ENCODE results near the gene DCP1A. TPM values are rescaled to one million over a fixed set of nuclear protein-coding genes. Genes with fewer than 3 reads are reported as not detected.
"Not testable (repeated sequence)": the region's sequence is repeated elsewhere in the genome, so short reads cannot be mapped to it uniquely, and the experiment has no call there.

Gene DCP1A
- total RNA-seq, 2 experiments from 2014 or later = 32.5 to 34.3 TPM

DNA sequence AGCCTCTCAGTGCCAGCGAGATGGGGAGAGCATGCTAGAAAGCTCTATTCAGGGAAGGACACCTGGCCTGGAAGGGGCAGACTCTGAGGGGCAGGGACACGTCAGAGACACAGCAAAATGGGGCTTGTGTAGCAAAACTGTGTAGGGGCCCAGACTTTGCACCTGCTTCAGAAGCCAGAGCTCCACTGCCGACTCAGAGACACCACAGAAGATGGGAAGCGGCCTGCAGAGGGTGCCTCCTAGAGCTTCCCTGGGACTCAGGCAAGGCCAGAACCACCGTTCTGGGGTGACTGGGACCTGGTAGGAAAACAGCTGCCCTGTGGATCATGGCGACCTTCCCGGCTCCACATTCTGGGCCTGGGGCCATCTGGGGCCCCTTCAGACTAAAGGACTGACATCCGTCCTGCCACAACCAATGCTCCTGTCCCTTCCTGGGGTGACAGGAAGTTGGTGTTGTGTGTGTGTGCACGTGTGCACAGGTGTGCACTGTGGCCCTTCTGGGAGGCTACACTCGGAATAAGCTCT lies 74.1 kb downstream of the DCP1A start:
- H3K9me3 Mint-ChIP-seq = no peaks in the 10 kb centered on the region
- POLR2A ChIA-PET = interaction anchor here (0.7 kb wide), 1 partner anchor 18 kb away, joined by 3 read pairs; the partner anchor contains the start of gene TKT
- H3K4me3 Mint-ChIP-seq = no peak overlapping the region
- no peak for DNase-seq
- no peak for ATAC-seq (ENCODE audit: low read depth)
- H3K36me3 Mint-ChIP-seq = peaks cover 1% of the 10 kb centered on the region
- H3K27me3 Mint-ChIP-seq = no peaks in the 10 kb centered on the region
- no peak overlapping the region for H3K27ac Mint-ChIP-seq
- H3K4me1 Mint-ChIP-seq = peaks cover 19% of the 10 kb centered on the region

DNA sequence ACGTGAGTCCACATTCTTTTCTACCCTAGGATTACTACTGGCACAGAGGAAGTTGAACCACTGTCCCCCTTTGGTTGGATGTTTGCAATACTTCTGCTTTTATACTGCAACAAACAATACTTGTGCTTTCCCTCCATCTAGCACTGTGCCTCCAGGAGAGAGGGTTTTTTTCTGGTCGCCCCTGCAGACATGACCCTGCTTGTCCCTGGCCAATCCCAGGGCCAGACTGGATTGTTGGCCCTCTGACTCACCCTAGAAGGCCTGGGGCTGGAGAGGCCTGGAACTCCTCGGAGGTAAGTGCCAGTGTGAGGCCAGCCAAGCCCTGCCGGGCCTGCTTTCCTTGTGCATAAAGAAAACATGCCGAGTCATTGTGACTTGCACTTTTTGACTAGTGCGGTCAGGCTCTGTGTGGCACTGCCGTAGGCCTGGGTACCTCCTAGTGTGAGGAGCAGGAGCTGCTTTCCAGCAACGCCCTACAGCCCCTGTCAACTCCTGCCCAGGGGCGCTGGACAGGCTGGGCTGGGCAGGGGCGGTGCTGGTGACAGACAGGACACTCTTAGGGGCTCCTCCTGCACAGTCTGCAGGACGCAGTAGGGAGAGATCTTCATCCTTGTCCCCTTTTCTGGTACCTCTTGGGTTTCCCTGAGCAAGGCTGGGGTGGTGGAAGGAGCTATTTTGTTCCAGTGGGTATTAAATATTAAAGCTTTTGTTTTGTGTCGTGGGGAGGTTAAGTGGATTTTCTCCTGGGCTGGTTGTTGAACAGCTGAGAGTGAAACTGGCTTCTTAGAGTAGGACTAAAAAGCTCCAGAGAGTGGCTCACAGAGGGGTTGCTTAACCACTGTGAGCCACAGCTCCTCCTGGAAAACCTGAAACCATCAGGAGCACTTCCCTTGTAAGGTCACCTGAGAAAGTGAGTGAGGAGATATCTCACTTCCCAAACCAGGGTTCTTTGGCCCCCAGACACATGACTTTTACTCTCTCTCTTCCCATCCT lies 77.2 kb downstream of the DCP1A start:
- H3K27ac Mint-ChIP-seq = peak overlapping the region; percentile 11
- H3K27me3 Mint-ChIP-seq = peaks cover 2% of the 10 kb centered on the region
- ATAC-seq (ENCODE audit: low read depth) (peak; percentile 41), DNase-seq (no peak)
- peaks cover 1% of the 10 kb centered on the region for H3K36me3 Mint-ChIP-seq
- H3K4me1 Mint-ChIP-seq = peaks cover 16% of the 10 kb centered on the region
- POLR2A ChIA-PET = interaction anchor here (1.0 kb wide), 2 partner anchors 15 to 16 kb away, joined by 3 read pairs; partner anchors contain the start of gene TKT
- no peaks in the 10 kb centered on the region for H3K9me3 Mint-ChIP-seq
- H3K4me3 Mint-ChIP-seq = no peak overlapping the region

GRCh38 chr3:53269193-53269592 lies 78.2 kb downstream of the DCP1A start:
- DNase-seq; H3K4me3 Mint-ChIP-seq; H3K27ac Mint-ChIP-seq; H3K9me3 Mint-ChIP-seq; POLR2A ChIA-PET; ATAC-seq (ENCODE audit: low read depth); H3K36me3 Mint-ChIP-seq; H3K27me3 Mint-ChIP-seq: not testable (repeated sequence)
- peaks cover 12% of the 10 kb centered on the region for H3K4me1 Mint-ChIP-seq

DNA sequence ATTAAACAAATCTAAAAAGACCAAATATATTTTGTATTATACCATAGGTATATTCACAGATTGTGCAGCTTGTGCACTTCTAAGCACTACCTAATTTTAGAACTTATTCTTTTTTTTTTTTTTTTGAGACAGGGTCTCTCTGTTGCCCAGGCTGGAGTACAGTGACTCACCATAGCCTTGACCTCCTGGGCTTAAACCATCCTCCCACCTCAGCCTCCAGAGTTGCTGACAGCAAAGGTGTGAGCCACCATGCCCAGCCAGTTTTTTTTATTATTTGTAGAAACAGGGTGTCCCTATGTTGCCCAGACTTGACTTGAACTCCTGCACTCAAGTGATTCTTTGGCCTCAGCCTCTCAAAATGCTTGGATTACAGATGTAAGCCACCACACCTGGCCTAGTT lies 79.6 kb downstream of the DCP1A start:
- Mint-ChIP-seq H3K9me3 (no peaks in the 10 kb centered on the region), H3K4me1 (peaks cover 9% of the 10 kb centered on the region), H3K27ac (no peak overlapping the region), H3K27me3 (peaks cover 8% of the 10 kb centered on the region), H3K36me3 (no peaks in the 10 kb centered on the region), H3K4me3 (no peak overlapping the region)
- DNase-seq = no peak
- POLR2A ChIA-PET = interaction anchor here (0.7 to 1.1 kb wide), 2 partner anchors 8 to 98 kb away, joined by 3 read pairs; no protein-coding TSS in a partner anchor
- ATAC-seq (ENCODE audit: low read depth) = no peak

DNA sequence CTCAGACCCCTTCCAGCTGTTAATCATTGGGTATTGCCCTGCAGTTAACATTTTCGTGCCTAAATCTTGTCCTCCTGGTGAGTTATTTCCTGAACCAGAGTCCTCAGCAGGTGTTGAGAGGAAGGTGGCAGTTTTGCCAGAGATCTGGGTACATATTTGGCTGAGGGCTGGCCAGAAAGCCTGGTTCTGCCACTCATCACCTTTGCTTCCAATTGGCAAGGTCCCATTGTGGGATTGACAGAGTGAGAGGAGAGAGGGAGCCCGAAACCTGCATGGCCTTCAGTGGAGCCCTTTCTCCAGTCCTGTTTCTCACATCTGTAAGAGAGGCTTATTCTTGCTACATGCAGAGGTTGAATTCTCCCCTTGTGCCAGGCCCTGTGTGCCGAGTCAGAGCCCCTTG lies 82.6 kb downstream of the DCP1A start:
- DNase-seq (no peak), ATAC-seq (ENCODE audit: low read depth) (no peak)
- Mint-ChIP-seq H3K36me3 (no peaks in the 10 kb centered on the region), H3K4me3 (no peak overlapping the region), H3K27ac (no peak overlapping the region), H3K4me1 (peaks cover 5% of the 10 kb centered on the region), H3K27me3 (peaks cover 12% of the 10 kb centered on the region), H3K9me3 (no peaks in the 10 kb centered on the region)
- POLR2A ChIA-PET = interaction anchor here (1.1 to 1.3 kb wide), 2 partner anchors 10 kb away, joined by 3 read pairs; no protein-coding TSS in a partner anchor

GRCh38 chr3:53263907-53264306 lies 83.4 kb downstream of the DCP1A start:
- Mint-ChIP-seq H3K9me3 (no peaks in the 10 kb centered on the region), H3K4me1 (peaks cover 4% of the 10 kb centered on the region), H3K36me3 (no peaks in the 10 kb centered on the region), H3K27me3 (peaks cover 15% of the 10 kb centered on the region), H3K27ac (no peak overlapping the region), H3K4me3 (no peak overlapping the region)
- DNase-seq (no peak), ATAC-seq (ENCODE audit: low read depth) (no peak)
- POLR2A ChIA-PET = interaction anchor here (1.3 kb wide), 1 partner anchor 11 kb away, joined by 3 read pairs; no protein-coding TSS in a partner anchor

GRCh38 chr3:53261712-53262111 lies 85.6 kb downstream of the DCP1A start:
- H3K4me1 Mint-ChIP-seq = peaks cover 4% of the 10 kb centered on the region
- no peak for ATAC-seq (ENCODE audit: low read depth)
- H3K9me3 Mint-ChIP-seq = no peaks in the 10 kb centered on the region
- peaks cover 22% of the 10 kb centered on the region for H3K27me3 Mint-ChIP-seq
- H3K4me3 Mint-ChIP-seq = no peak overlapping the region
- no peak for DNase-seq
- H3K27ac Mint-ChIP-seq = no peak overlapping the region
- POLR2A ChIA-PET = no interaction called here
- H3K36me3 Mint-ChIP-seq = no peaks in the 10 kb centered on the region

DNA sequence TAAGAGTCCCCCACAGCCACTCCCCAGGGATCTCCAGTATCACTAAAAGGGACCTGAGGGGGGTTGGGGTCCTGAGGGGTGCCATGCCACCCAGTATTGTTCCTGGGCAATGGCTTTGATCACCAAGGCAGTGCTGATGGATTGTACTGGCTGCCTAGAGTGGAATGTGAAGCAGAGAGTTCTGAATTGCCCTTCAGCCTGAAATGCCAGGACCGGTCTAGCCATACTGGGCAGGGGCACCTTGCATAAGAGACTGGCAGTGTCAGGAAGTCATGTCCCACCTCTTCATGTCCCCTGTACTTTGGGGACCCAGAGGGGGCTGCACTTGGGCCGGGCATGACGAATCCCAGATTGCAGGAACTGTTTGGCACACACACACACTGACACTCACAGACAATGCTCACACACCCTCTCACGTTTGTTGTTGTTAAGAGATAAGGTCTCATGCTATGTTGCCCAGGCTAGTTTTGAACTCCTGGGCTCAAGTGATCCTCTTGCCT lies 87.0 kb downstream of the DCP1A start:
- POLR2A ChIA-PET = no interaction called here
- DNase-seq (no peak), ATAC-seq (ENCODE audit: low read depth) (no peak)
- Mint-ChIP-seq H3K27ac (no peak overlapping the region), H3K27me3 (peaks cover 22% of the 10 kb centered on the region), H3K4me3 (no peak overlapping the region), H3K4me1 (peaks cover 6% of the 10 kb centered on the region), H3K9me3 (no peaks in the 10 kb centered on the region), H3K36me3 (no peaks in the 10 kb centered on the region)

DNA sequence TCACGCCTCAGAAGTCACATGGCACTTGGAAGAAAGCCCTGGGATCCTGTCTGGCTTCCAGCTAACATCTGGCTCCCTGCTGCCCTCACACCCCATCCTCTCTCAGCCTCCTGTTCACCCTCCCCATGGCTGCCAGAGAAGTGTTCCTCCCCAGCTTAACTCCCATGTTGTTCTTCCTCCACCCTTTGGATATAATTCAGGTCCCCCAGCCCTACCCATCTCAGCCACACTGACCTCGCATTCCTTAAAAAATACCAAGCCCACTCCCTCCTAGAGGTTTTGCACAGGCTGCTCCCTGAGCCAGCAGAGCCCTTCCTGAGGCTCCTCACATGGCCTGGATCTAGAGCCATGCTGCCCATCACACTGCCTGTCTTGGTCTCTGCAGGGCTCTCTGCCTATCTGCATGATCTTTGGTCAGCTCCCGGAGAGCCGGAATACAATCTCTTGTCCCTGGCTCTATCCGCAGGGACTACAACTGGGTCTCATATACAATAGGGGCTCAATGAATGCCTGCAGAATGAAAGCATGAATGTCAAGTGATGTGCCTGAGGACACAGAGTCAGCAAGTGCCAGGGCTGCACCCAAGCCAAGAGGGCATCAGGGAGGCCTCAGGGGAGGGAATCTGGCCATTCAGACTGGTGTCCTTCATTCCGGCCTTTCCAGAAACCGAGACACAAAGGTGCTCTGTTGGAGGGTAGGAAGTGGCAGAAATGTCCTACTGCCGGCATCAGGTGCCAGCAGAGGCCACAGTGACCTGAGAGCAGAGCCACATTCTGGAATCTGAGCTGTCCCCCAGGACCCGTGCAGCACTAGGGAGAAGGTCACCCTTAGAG lies 87.7 kb downstream of the DCP1A start:
- POLR2A ChIA-PET = no interaction called here
- H3K9me3 Mint-ChIP-seq = no peaks in the 10 kb centered on the region
- H3K36me3 Mint-ChIP-seq = peaks cover 3% of the 10 kb centered on the region
- H3K4me3 Mint-ChIP-seq = no peak overlapping the region
- DNase-seq = no peak
- H3K27ac Mint-ChIP-seq = no peak overlapping the region
- peaks cover 6% of the 10 kb centered on the region for H3K4me1 Mint-ChIP-seq
- ATAC-seq (ENCODE audit: low read depth) = no peak
- H3K27me3 Mint-ChIP-seq = peaks cover 18% of the 10 kb centered on the region

DNA sequence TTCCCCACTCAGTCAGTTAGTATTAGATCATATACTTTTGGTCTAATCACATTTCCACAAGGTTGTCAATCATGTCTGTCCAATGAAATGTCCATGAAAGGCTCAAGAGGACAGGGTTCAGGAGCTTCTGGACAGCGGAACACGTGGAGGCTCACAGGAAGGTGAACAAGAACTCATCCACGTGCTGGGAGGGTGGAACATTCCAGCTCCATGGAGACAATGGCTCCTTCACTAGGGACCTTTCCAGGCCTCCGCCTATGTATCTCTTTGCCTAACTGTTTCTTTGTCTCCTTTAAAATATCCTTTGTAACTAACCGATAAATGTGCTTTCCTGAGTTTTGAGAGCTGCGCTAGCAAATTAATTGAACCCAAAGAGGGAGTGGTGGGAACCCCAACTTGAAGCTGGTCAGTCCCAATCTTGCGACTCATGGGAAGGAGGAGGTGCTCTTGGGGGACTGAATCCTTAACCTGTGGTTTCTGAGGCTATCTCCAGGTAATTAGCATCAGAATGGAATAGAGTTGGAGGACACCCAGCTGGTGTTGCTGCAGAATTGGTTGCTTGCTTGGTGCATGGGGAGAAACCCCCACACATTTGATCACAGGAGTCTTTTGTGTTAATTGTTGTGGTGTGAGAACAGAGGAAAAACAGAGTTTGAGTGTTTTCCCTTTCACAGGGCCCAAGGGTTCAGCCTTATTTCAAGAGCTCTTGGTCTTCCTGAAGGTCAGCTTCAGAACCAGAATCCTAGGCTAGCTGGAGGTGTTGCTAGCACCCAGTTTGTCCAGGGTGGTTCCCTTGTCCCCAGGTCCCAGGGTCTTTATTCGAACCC lies 88.5 kb downstream of the DCP1A start:
- no peak for DNase-seq
- POLR2A ChIA-PET = interaction anchor here (0.6 kb wide), 1 partner anchor 11 kb away, joined by 7 read pairs; no protein-coding TSS in a partner anchor
- ATAC-seq (ENCODE audit: low read depth) = no peak
- H3K9me3 Mint-ChIP-seq = no peaks in the 10 kb centered on the region
- H3K36me3 Mint-ChIP-seq = peaks cover 4% of the 10 kb centered on the region
- peaks cover 16% of the 10 kb centered on the region for H3K27me3 Mint-ChIP-seq
- H3K4me3 Mint-ChIP-seq = no peak overlapping the region
- no peak overlapping the region for H3K27ac Mint-ChIP-seq
- peaks cover 13% of the 10 kb centered on the region for H3K4me1 Mint-ChIP-seq

GRCh38 chr3:53257465-53257864 lies 89.9 kb downstream of the DCP1A start:
- ATAC-seq (ENCODE audit: low read depth) = no peak
- Mint-ChIP-seq H3K27ac (no peak overlapping the region), H3K4me3 (no peak overlapping the region), H3K9me3 (no peaks in the 10 kb centered on the region), H3K36me3 (peaks cover 6% of the 10 kb centered on the region), H3K4me1 (peaks cover 22% of the 10 kb centered on the region), H3K27me3 (peaks cover 16% of the 10 kb centered on the region)
- POLR2A ChIA-PET = no interaction called here
- no peak for DNase-seq

DNA sequence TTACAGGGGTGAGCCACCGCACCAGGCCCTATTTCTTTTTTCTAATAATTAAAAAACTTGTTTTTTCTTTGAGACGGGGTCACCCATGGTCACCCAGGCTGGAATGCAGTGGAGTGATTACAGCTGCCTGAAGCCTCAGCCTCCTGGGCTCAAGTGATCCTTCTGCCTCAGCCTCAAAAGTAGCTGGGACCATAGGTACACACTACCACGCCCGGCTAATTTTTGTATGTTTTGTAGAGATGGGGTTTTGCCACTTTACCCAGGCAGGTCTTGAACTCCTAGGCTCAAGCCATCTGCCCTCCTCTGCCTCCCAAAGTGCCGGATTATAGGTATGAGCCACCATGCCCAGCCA lies 90.7 kb downstream of the DCP1A start:
- no peak overlapping the region for H3K4me3 Mint-ChIP-seq
- no peaks in the 10 kb centered on the region for H3K9me3 Mint-ChIP-seq
- peaks cover 25% of the 10 kb centered on the region for H3K4me1 Mint-ChIP-seq
- peaks cover 12% of the 10 kb centered on the region for H3K27me3 Mint-ChIP-seq
- peak overlapping the region; percentile 57 for H3K27ac Mint-ChIP-seq
- H3K36me3 Mint-ChIP-seq = peaks cover 6% of the 10 kb centered on the region
- DNase-seq = no peak
- no peak for ATAC-seq (ENCODE audit: low read depth)
- POLR2A ChIA-PET = no interaction called here

Measured in activated naive CD8-positive, alpha-beta T cell treated with anti-CD3 and anti-CD28 coated beads, Interleukin-2, amount 10 ng/mL, durations not matched to agents 7 days and 5 days (primary cell).